GM21723 (cell line): ENCODE measurements around the gene FNBP1.
A peak's percentile ranks its signal among the peaks of the same experiment; 100 is the strongest.
"Not testable (repeated sequence)": the region's sequence is repeated elsewhere in the genome, so short reads cannot be mapped to it uniquely, and the experiment has no call there.

Source experiments
- ATAC-seq: cut with Tn5 transposase; IDR thresholded peaks from one replicate; pipeline ENCODE4 v1.9.1; 2021; ENCODE audit warnings: mild to moderate bottlenecking, moderate library complexity; ENCODE audit not compliant: unreplicated experiment

FNBP1 gene

DNA sequence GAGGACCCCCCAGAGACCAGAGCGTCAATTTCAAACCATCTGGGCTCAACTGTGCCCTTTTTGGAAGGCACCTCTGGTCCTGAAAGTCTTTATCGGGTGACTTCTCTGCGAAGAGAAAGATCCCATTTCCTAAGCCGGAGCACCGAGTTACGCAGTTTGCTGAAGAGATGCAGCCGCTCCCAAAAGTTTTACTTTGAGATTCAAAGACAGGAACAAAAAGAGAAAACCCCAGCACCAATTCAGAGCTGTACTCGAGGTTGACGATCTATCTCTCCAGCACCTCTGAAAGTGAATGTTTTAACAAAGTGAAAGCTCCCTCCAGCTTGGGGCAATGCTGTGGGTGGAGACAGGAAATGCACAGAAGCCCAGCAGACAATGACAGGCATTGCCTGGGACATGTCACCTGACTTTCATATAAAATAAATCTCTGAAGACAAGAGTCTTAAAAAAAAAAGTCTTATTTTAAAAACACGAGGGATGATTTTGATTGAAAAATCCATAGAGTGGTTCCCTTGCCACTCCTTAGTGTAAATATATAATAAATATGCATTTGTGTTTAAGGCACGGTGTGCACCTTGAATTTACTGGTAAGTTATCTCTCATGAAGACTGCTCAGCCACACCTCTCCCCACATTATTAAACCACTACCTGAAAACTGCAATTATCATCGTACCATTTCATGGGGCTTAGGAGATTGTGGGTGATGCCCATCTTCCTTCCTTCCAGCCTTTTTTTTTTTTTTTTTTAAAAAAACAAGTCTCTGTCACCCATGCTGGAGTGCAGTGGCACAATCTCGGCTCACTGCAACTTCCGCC is 79.9 kb downstream of the FNBP1 start:
- ATAC-seq, result peak; percentile 85

- no peak for ATAC-seq
These were observed 80.5 kb downstream of the FNBP1 start for GRCh38 chr9:129962451-129962864.

DNA sequence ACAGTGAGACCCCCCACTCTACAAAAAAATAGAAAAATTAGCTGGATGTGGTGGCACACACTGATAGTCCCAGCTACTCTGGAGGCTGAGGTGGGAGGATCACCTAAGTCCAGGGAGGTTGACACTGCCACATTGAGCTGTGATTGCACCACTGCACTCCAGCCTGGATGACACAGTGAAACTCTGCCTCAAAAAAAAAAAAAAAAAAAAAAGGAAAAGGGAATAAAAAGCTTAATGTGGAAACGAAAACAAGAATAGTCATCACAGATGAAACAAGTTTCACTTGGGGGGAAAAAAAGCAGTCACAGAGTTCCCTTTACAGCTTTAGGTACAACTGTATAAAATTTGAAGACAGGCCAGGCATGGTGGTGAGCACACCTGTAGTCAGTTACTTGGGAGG is 84.2 kb downstream of the FNBP1 start:
- ATAC-seq, result no peak

- ATAC-seq, result no peak
These were observed 88.0 kb downstream of the FNBP1 start for GRCh38 chr9:129954868-129955550.

DNA sequence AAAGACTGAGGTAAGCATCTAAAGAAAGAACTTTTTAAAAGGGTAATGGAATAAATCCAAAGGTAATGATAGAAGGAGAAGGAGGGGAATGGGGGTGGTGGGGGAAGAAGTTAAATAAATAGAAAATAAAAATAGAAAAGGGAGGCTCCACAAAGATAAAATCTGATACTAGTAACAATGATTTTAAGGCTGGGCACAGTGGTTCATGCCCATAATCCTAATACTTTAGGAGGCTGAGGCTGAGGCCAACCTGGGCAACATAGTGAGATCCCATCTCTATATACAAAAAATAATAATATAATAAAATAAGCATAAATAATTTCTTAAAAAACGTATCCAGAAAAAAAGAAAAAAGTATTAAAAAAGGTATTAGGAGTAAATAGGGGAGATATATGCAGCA is 89.3 kb downstream of the FNBP1 start:
- no peak for ATAC-seq

GRCh38 chr9:129952337-129952736 is 90.7 kb downstream of the FNBP1 start:
- no peak for ATAC-seq

DNA sequence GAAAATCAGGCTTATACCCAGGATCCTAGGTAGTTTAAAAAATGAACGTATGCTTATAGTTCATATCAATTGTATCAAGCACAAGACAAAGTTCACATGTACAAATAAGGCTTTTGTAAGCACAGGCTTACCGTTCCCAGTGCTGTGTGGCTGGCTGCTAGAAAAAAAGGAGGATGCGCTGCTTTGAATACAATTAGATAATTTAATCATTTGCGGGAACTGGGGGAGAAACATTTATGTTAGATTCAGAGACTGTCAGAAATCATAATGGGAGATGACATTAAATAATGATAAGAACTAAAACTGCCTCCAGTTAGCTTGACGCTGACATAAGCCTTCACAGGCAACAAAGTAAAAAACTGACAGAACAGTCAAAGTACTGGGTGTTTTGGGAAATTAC is 93.2 kb downstream of the FNBP1 start:
- no peak for ATAC-seq

GRCh38 chr9:129948626-129949025 is 94.4 kb downstream of the FNBP1 start:
- ATAC-seq, result not testable (repeated sequence)

DNA sequence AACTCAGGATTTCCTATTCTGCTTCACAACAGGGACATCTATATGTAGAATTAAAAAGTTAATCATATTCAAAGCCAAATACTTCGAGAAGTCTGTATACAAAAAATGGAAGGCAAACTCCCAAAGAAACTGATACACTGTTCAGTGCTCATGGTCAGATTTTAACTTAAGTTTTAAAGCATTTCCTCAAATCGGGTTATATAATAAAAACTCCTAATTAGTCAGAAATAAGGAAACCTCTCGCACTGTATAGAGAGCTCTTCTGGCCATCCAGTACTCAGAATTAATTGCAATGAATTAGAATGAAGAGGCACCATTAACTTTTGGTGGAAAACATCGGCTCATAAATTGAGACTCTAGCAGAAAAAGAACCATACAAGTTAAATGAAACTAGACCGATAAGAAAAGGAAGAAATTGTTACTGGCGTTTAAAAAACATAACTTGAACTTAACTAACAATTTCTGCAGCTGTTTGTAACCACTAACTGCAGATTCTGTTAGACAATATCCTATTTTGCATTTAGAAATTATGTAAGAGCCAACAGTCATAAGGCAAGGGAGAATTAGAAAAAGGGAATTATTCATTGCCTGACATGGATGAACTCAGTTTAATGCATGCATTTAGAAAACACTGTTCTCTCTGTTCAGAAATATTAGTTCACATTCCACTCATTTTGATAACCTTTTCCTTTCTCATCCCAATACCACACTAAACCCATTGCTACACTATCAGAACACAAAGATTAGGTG is 96.6 kb downstream of the FNBP1 start:
- no peak for ATAC-seq

GRCh38 chr9:129945314-129945713 is 97.7 kb downstream of the FNBP1 start:
- ATAC-seq, result no peak

DNA sequence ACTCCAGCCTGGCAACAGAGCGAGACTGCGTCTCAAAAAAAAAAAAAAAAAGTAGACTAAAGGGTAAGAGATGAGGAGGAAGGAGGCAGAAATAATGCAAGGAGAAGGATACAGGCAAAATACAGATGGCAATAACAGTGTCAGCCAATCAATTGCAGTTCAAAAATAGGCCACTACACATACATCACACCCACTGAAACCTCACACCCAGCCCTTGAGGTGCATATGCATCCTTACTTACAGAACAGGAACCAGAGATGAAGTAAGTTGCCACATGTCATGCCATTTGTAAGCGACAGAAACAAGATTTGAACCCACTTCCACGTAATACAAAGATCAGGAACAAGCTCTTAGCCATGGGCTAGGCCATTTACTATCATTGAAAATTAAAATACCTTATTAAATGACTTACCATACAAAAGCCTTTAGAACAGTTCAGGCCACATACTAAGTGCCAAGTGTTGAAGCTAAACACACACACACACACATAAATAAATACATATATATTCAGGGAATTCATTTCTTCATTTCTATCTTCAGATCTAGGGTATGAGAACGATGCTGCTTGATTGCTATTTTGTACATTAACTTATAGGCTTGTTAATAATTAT is 98.4 kb downstream of the FNBP1 start:
- no peak for ATAC-seq

DNA sequence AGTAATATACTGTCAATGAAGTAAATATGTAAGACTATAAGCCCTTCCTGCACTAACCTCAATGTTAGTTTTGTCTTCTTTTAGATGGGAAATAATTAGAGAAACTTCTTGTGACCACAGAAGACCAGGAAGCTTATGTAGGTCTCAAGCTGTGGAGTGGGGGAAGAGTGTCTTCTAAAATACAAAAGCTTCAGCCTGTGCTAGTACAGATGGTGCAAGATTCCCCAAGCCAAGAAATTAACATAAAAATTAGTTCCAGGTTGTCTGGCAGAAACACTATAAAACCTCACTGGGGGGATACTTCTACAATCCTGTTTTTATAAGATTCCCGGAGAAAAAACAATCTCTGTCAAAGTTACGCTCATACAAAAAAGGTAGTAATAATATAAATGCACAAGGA is 103.6 kb downstream of the FNBP1 start:
- ATAC-seq, result no peak

DNA sequence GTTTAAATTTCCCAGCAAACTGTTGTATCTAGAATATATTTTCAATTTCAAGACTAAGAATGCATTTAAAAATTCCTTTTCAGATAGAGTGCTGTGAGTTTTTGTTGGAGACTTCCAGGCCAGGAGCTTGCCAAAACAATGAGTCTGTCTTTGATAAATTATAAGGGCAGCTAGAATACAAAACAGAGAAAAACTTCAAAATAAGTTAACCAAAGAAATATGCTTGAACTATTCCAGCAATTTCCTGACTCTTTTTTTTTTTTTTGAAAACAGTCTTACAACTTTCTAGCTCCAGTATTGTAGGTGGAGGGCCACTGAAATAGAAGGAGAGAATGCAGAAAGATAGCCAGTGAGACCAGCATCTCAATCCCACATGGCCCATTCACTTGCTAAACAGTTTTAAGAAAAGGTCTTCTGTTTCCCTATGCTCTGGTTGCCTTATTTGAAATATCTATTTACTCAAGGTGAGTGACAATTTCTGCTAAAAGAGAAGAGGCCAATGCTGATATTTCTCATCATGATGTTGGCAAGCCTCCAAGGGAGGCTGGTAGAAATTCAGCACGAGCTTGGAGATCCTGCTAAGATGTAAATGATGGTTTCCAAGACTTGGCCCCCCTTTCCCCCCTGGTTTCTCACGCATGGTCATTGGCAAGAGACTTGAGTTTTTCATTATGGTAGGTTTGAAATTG is 104.6 kb downstream of the FNBP1 start:
- ATAC-seq, result no peak

DNA sequence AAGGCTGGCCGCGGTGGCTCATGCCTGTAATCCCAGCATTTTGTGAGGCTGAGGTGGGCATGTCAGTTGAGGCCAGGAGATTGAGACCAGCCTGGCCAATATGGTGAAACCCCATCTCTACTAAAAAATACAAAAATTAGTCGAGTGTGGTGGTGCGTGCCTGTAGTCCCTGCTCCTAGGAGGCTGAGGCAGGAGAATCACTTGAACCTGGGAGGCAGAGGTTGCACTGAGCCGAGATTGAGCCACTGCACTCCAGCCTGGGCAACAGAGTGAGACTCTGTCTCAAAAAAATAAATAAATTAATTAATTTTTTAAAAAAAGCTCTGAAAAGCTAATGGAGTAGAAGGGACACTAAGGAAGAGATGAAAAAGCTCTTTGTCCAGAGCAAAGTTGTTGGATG is 105.1 kb downstream of the FNBP1 start:
- not testable (repeated sequence) for ATAC-seq

GRCh38 chr9:129936222-129936621 is 106.8 kb downstream of the FNBP1 start:
- ATAC-seq, result no peak

GRCh38 chr9:129934780-129935179 is 108.2 kb downstream of the FNBP1 start:
- no peak for ATAC-seq

GRCh38 chr9:129934041-129934591 is 108.9 kb downstream of the FNBP1 start:
- no peak for ATAC-seq

DNA sequence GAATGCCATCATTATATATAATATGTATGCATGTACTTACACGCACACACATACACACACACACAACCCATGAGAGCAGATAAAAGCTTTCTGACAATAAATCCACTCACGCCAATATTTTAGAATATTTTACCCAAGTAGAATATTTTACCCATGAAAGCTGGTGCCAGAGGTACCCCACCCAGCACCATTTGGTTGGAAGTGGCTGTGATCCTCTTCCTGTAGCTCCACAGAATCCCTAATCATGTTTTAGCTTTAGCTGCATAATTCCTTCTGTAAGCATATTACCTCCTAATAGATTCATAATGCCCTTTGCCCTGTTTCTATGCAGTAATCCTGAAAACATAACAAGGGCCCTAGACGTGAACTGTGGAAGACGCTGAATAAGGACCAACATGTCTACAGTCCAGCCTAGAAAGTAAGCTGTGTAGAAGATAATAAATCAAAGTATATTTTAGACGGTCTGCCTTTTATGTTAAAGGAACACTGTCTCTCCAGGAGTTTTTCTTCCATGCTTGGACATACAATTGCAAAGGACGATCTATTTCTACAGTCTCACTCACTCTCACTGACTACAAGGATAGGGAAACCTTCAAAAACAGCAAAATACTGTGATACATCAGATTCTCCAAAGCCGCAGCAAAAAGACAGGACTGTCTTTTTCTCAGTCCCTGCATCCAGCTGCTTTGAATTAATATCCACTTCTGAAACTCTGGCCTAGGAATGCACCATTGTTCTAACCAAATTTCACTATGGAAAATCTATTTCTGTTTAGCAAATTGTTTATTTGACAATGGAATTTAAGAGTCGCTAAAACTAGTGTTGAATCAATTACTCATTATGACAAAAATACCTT is 109.6 kb downstream of the FNBP1 start:
- ATAC-seq, result no peak
